GM13976 (cell line): ENCODE results near the gene TTC13.

Experiments used
- DNase-seq: peaks from one replicate; pipeline ENCODE4 v3.0.0; 2012; ENCODE audit warnings: low spot score
- CTCF ChIP-seq: IDR thresholded peaks from 2 replicates; pipeline ENCODE4 v1.5.1; 2012; ENCODE audit warnings: borderline replicate concordance, mild to moderate bottlenecking; ENCODE audit not compliant: insufficient read depth; ENCODE audit errors: extremely low read depth, missing control alignments, control extremely low read depth
- in situ Hi-C: fragments of 300-500 bp; cut with MboI; formaldehyde crosslinking; loops from one replicate; pipeline ENCODE4 v1.12.0; 2022; ENCODE audit warnings: low sequenced_read_pairs, mixed read lengths, inconsistent platforms; ENCODE audit not compliant: unreplicated experiment

The TTC13 gene

GRCh38 chr1:230982696-230983095 is 4.0 kb upstream of the TTC13 start:
- no peak for DNase-seq
- TF ChIP-seq CTCF, result no peak
- in situ Hi-C loops, result no loop called here

GRCh38 chr1:230979952-230980351 is 1.3 kb upstream of the TTC13 start:
- in situ Hi-C loops, result no loop called here
- DNase-seq, result no peak
- no peak for TF ChIP-seq CTCF

- in situ Hi-C loops, result no loop called here
- DNase-seq, result no peak
- TF ChIP-seq CTCF, result no peak
Measured at GRCh38 chr1:230979389-230979716, 692 bp upstream of the TTC13 start.

- DNase-seq, result peak; percentile 41
- no peak for TF ChIP-seq CTCF
- in situ Hi-C loops, result no loop called here
Measured at GRCh38 chr1:230977761-230978490, 735 bp downstream of the TTC13 start.

- in situ Hi-C loops, result no loop called here
- no peak for DNase-seq
- TF ChIP-seq CTCF, result no peak
Measured at GRCh38 chr1:230976825-230977747, 1.6 kb downstream of the TTC13 start.

GRCh38 chr1:230976360-230976759 is 2.3 kb downstream of the TTC13 start:
- DNase-seq, result no peak
- in situ Hi-C loops, result no loop called here
- no peak for TF ChIP-seq CTCF
